HG03159 (cell line): ENCODE measurements around the gene PGP.

ENCODE experiments used
- ATAC-seq: cut with Tn5 transposase; IDR thresholded peaks from one replicate; pipeline ENCODE4 v1.9.1; 2021; ENCODE audit warnings: mild to moderate bottlenecking, moderate library complexity; ENCODE audit not compliant: unreplicated experiment

PGP gene

DNA sequence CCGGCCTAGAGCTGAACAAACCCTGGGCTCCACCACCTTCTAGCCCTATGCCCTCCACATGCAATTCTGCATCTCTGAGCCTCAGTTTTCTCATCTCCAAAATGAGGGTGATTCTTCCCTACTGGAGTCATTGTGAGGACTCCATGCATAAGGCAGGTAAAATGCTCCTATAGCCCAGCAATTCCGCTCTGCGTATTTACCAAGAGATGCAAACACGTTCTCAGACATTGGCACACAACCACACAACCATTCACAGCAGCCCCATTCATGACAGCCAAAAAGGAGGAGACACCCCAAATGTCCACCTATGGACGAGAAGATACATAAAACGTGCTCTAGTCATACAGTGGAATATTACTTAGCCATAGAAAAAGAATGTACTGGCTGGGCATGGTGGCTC lies 14.3 kb downstream of the PGP start:
- no peak for ATAC-seq

DNA sequence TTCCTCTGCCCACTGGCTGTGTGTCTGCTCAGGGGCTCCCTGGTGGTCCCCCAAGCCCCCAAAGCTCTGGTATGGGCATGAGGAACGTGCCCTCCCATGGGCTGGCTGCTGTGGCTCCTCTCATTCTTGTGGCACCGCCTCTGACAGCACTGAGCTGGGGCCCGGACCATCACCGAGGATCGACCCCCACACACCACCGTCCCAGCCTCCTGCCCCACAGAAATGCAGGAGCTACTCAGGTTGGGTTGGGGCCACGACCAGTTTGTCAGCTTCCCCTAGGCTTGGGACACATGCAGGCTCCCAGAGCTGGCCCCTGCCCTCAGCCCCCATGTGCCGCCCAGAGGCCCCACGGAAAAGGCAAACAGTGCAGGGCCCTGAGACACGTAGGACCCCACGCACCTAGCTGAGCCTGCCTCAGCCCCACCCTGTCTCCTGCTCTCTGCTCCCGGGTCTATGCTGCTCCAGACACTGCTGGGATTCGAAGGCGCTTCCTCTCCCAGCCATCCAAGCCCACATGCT lies 15.0 kb downstream of the PGP start:
- ATAC-seq, result no peak

DNA sequence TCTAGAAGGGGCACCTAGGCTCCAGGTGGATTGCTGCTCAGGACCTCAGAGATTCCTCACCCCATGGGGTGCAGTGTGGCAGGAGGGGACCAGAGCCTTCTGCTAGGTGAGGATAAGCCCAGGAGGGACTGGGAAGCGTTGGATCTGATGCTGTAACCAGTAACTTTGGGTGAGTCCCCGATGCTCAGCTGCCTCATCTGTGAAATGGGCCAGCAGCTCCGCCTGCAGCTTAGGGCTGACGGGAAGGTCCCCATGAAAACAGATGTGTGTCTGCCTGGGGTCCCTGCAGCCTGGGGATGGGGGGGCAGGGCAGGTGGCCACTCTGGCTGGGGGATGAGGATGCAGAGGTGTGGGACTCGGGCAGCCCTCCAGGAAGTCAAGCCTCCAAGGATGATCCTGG lies 15.5 kb downstream of the PGP start:
- no peak for ATAC-seq

DNA sequence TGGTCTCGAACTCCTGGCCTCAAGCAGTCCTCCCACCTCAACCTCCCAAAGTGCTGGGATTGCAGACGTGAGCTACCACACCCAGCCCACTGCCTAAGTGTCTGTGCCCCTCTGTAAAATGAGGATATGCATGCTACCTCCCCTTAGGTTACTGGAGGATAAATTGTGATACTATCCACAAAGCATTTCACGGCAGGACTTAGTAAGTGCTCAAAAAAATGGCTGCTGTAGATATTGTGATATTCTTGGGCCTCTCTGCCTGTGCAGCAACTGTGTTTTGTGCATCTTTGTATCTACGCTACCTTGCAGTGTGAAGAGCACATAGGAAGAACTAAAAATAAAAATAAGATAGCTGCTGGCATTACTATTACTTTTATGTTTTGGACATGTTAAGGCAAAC lies 16.4 kb downstream of the PGP start:
- ATAC-seq, result no peak

DNA sequence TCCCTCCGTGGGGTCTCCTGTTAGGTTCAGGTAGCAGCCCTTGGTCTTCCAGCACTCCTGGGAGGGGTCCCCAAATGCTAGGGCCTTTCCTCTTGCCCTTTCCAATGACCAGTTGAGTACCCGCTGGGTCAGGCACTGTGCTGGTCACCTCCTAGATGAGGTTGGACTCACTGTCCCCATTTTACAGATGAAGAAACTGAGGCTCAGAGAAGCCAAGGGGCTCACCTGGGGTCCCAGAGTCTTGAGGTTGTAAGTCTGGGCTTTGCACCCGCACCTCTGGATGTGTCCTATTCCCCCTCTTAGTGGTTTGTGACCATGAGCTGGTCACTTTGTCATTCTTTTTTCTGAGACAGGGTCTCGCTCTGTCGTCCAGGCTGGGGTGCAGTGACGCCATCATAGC lies 16.9 kb downstream of the PGP start:
- no peak for ATAC-seq

DNA sequence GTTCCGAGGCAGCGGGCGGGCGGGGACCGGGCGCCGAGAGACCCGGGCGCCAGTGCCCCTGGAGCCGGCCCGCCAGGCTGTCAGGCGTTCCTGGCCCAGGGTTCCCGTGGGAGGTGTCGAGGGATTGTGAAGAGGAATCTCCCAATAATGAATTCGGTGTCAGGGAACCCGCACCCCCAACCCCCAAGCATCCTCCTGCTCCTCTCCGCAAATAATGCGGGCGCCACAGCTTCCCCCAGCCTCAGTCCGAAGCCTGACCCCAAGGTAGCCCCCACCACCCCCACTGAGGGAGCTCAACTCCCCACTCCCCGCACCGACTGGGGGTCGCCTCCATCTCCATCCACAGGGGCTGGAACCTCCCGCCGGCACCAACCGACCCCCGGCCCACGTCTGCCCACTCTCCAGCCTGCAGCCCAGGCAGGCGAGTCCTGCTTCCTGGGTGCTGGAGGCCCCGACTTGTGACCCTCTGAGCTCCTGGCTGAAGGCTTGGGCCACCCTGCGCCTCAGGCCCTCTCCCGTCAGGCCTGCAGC lies 17.6 kb downstream of the PGP start:
- ATAC-seq, result no peak

DNA sequence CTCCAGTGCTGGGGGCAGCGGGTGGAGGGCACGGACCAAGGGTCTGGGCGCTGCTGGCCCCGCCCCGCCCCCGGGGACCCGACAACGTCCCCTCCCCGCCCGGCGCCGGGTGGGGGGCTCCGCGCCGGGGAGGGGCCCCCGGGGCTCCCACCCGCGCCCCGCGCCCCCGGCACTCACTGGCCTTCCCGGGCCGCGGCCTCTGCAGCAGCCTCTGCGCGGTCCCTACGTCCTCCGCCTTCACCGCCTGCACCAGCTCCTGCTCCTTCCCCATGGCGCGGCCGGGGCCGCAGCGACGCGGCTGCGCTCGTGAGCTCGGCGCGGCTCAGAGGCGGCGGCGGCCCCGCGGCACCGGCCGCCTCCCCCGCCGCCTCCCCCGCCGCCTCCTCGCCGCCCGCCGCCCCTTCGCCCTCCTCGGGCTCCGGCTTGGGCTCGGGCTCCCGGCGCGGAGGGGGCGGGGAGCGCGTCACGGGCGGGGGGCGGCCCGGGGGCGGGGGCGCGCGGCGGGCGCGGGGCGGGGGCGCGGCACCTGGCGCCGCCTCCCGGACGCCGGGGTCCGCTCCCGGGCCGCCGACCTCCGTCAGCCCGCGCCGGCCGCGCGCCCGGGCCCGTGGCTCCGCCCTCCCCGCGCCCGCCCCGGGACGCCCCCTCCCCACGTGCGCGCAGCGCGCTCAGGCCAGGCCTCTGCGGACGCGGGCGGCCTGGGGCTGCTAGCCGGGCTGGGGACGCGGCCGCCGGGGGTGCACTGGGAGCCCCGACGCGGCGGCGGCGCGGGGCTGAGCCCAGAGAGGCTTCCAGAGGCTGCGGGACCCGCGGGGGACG lies 18.3 kb downstream of the PGP start, which contains the start of gene CASKIN1:
CASKIN1 (minus strand) TSS at position 444 of the 819 bp plus-strand sequence; CDS start at position 271, 173 bp downstream.
- ATAC-seq, result no peak

DNA sequence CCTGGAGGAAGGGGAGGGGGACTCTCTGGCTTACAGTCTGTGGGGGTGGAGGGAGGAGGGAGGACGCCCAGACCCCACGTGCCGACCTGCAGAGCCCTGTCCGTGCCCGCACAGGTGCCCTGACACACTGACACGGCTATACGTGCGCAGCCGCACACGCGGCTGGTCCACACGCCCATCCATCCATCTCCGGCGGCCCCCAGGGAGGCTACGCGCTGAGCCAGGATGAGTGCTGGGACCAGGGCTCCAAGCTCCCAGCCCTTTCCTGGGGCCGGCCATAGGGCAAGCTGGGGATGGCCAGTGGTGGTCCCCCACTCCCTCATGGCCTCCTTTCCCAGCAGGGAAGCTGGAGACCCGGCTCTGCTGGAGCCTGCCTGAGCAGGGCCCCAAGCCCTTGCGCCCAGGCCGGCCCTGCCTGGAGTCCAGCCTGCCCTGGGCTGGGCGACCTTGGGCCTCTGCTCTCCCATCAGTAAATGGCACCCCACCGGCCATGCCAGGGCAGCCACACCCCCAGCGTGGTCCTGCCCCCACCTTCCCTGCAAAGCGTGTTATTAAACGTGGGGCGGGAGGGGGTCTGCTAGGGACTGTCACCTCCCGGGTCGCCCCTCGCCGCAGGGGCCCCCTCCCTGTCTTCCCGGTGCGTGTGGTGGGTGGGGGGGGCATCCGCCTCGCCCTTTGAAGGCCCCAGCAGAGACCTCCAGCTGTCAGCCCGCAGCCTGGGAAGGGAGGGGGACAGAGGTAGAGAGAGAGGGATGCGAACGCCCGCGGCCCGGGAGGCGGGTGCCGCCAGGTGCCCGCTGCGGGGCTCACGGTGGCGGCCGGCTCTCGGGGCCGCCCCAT lies 19.1 kb downstream of the PGP start:
- no peak for ATAC-seq

DNA sequence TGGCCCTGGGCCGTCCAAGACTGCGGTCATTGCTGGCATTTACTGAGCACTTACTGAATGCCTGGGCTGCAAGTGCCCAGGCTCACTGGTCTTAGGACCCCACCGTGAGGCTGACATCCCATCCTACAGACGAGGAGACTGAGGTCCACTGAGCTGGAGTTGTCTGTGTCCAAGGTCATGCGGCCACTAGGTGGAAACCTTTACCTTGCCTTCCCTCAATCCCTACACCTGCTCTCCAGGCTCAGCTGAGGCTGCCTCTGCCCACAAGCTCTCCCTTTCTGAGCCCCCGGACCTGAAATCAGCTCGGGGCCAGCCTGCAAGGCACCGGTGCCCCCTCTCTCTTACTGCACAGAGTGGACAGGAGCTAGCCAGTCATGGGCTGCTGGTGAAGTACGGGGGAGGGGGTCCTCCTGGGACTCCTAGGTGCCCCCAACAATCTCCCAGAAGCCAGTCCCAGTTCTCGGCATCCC lies 19.8 kb downstream of the PGP start:
- no peak for ATAC-seq

DNA sequence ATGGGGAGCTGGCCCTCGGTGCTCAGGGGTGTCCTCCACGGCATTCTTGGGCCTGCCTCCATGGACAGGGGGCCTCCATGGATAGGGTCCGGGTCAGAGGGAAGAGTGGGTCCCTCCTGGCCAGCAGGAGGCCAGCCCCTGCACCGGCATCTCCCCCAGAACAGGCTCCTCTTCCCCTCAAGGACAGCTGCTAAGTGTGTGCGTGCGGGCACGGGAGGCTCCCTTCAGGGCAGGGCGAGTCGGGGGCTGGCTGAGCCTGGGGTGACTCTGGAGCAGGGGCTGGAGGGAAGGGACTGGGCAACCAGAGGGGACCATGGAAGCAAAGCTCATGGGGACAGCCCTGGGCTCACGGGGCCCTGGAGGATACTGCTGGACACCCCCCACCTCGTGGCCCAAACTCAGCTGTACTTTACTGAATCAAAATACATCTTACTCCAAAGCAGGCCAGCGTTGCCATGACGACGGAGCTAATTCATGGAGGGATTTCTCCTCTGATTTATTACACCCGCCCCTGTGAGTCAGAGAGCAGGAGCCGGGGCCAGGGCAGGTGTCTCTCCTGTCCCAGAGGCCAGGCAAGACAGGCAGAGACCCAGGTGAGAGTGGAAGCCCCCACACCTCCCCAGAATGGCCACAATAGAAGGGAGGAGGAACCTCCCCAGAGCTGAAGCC lies 20.3 kb downstream of the PGP start:
- no peak for ATAC-seq

DNA sequence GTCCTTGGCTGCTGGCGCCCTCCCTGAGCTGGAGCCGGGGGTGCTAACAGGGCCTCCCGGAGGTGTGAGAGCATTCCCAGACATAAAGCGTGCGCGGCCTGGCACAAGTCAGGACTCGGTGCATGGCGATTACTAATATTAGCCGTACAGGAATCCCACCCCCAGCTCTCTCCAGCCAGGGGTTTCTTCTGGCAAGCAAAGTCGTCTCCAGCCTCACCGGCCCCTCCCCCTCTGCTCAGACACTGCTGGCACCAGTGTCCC lies 23.3 kb downstream of the PGP start:
- no peak for ATAC-seq

DNA sequence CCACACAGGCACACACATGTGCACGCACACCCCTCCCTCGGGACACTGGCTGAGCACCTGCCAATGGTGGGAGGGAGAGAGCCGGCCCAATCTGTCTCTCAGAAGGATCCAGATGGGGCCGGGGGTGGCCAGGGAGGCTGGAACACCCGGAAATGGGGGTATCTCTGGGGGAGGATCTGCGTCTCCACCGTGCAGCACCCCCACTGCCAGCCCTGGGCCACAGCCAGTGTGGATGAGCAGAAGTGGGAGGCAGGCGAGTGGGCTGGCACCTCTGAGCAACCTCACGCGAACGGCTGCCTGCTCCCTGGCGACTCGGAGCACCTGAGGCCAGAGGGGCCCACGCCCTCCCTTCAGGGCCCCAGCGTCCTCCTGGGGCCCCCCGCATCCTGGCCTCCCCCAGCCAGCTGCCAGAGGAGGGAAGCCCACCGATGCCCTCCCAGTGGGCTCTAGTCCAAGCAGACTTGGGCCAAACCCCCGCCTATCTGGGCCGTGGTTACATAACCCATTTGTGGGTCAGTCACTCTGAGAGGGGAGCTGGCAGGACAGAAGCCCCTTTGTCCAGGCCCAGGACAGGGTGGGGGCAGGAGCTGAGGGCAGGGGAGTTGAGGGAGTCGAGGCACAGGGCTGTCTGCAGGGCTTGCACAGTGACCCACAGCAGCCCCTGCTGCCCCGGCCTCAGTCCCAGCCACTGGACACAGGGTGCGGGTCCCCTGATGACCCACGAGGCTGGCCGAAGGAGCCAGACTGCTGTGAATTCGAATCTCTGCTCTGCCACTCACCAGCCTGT lies 23.8 kb downstream of the PGP start:
- no peak for ATAC-seq

DNA sequence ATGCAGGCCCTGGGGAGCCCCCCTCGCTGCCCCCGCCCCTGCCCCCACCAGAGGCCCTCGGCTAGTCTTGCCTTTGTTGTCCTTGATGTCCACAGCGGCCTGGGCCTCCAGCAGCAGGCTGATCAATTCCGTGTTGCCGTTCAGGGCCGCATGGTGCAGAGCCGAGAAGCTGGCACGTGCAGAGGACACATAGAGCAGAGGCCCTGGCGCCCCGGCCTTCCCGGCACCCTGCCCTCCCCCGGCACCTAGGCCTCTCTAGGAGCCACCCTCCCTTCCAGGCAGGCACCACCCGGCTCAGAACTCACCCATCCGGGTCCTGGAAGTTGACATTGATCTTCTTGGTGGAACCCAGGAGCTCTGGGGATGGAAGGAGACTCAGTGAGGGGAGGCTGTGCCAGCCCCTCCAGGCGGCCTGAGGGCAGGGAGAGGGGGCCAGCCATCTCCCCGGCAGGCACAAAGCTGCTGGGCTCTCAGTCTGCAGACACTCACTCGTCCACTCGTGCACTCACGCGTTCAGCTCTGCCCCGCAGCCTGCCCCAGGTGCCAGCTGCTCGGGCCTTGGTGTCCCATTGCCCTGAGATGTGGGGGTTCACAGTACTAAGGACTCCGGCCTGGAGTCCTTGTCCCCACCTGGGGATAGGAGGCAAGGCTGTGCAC lies 24.5 kb downstream of the PGP start:
- ATAC-seq, result no peak

DNA sequence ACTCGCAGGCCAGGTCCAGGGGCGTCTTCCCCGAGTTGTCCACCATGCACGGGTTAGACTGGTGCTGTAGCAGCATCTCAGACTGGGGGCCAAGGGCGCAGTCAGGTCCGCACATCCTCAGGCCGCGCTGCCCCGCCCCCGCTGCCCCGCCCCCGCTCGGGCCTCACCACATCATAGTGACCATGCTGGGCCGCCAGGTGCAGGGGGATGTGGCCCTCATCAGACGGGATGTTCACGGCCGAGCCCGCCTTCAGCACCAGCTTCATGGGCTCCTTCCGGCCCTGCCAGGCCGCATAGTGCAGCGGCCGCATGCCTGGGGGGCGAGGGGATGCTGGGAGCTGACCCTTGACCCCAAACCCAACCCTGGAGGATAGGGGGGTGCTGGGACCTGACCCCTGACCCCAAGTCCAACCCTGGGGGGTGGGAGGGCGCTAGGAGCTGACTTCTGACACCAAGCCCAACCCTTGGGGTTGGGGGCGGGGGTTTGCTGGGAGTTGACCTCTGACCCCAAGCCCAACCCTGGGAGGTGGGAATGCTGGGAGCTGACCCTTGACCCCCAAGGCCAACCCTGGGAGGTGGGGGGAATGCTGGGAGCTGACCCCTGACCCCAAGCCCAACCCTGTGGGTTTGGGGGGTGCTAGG lies 25.3 kb downstream of the PGP start:
- ATAC-seq, result no peak

DNA sequence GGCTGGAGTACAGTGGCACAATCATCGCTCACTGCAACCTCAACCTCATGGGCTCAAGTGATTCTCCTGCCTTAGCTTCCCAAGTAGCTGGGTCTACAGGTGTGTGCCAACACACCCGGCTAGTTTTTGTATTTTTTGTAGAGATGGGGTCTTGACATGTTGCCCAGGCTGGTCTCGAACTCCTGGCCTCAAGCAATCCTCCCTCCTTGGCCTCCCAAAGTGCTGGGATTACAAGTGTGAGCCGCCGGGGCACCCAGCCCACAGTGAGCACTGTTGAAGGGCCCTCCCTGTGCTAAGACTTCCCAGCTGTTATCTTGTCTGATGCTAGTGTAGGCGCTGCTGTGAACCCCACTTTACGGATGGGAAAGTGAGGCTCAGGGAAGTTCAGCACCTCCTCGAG lies 26.2 kb downstream of the PGP start:
- ATAC-seq, result no peak

DNA sequence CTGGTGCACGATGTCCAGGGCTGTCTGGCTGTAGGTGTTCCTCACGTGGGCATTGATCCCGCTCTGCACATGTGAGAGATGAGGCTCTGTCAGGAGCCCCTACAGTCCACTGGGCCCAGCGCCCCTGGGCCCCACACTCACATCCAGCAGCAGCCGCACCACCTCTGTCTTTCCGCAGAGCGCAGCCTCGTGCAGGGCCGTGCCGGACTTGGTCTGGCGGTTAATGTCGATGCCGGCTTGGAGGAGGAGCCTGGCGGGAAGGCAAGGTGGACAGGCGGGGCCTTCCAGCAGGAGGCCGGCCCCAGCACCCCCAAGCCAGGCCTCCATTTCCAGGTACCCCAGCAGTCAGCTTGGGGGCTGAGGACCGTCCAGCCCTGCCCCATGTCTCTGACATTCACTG lies 27.4 kb downstream of the PGP start:
- no peak for ATAC-seq

DNA sequence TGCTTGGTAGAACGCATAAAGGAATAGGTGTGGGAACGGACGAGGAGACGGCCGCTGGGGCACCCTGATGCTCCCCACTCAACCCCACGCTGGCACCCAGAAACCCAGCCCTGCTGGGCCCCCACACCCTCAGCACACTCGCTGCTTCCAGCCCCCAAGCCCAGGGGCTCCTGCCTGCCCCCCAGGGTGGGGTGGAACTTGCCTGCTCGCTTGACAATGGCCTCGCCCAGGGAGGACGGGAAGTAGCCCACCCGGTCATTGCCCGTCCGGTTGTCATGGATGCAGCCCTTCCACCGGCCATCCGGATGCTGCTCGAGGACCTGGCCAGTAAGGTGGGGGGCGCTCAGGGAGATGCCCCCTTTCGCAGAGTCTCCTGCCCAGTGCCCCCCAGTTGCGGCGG lies 28.1 kb downstream of the PGP start:
- ATAC-seq, result no peak

DNA sequence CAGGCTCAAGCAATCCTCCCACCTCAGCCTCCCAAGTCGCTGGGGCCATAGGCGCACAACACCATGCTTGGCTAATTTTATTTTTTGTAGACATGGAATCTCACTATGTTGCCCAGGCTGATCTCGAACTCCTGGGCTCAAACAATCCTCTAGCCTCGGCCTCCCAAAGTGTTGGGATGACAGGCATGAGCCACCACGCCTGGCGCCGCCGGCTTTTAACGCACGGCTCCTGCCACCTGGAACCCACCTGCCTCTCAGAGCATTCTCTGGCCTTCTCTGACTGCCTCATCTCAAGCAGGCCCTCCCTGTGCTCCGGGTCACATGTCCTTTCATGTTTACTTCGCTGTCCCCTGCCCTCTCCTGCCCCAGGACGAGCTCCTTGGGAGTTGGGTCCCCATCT lies 28.6 kb downstream of the PGP start:
- ATAC-seq, result no peak

DNA sequence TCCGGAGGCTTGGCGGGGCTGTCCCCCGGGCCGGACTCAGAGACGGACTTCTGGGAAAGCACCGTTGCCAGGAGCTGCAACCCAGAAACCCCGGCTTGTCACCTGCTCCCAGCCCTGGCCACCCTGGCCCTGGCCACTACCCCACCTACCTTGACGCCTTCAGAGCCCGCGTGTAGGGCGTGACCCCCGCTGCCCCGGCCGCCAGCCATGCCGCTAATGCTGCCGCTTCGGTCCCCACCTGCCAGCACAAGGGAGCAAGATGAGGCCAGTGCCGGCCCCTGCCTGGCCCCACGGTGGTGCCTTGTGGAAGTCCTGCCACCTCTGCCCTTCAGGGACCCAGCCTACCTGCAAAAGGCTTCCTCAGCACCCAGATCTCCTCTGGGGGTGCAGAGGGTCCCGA lies 29.7 kb downstream of the PGP start:
- ATAC-seq, result no peak

DNA sequence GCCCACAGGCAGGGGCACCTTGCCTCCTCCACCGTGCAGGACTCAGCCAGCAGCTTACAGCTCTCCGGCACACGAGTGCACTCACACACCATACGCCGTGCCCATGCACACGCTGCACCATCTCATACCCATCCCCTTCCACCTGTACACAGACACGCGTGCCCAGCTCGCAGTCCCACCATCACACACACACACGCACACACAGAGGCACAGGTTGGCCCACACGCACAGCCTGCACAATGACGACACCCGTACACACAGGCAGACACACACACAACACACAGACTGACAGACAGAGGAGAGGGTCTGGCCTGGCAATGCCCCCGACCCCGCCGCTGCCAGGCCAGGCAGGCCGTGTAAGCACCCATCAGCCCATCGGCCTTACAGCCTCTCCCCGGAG lies 30.3 kb downstream of the PGP start:
- ATAC-seq, result no peak
